H9 (cell line): Measurements from ENCODE around the gene MAGEA6. TPM values are rescaled to one million over a fixed set of nuclear protein-coding genes. Genes with fewer than 3 reads are reported as not detected.

Experiments used
- DNase-seq: peaks from one replicate; pipeline ENCODE4 v3.0.0-alpha.2; 2017
- H2AFZ ChIP-seq: one replicate; pipeline ENCODE4 v1.6.1; 2013; ENCODE audit warnings: mild to moderate bottlenecking, low read length, control low read depth, moderate library complexity
- H2AK5ac ChIP-seq: 2 replicates; pipeline ENCODE4 v1.6.1; 2013; ENCODE audit warnings: low read length, control low read depth, mixed read lengths; ENCODE audit not compliant: insufficient read length
- H2BK120ac ChIP-seq: one replicate; pipeline ENCODE4 v1.6.1; 2013; ENCODE audit warnings: low read depth, mild to moderate bottlenecking, low read length, control low read depth, inconsistent platforms; ENCODE audit not compliant: poor library complexity, severe bottlenecking
- H2BK12ac ChIP-seq: 2 replicates; pipeline ENCODE4 v1.6.1; 2013; ENCODE audit warnings: low read length, control low read depth, mixed read lengths, low read depth; ENCODE audit not compliant: insufficient read length
- H2BK15ac ChIP-seq: 2 replicates; pipeline ENCODE4 v1.6.1; 2013; ENCODE audit warnings: low read depth, low read length, control low read depth
- H2BK20ac ChIP-seq: one replicate; pipeline ENCODE4 v1.6.1; 2013; ENCODE audit warnings: low read depth, mild to moderate bottlenecking, low read length, control low read depth, inconsistent platforms; ENCODE audit not compliant: poor library complexity, severe bottlenecking
- H2BK5ac ChIP-seq: 2 replicates; pipeline ENCODE4 v1.6.1; 2013; ENCODE audit warnings: low read length, control low read depth, mixed read lengths; ENCODE audit not compliant: insufficient read length
- H3K14ac ChIP-seq: 2 replicates; pipeline ENCODE4 v1.6.1; 2013; ENCODE audit warnings: low read length, control low read depth; ENCODE audit not compliant: insufficient read depth
- H3K18ac ChIP-seq: 2 replicates; pipeline ENCODE4 v1.6.1; 2013; ENCODE audit warnings: low read depth, mild to moderate bottlenecking, mixed read lengths, low read length, control low read depth; ENCODE audit not compliant: insufficient read length
- H3K23ac ChIP-seq: 2 replicates; pipeline ENCODE4 v1.6.1; 2013; ENCODE audit warnings: low read length, control low read depth, mixed read lengths, low read depth; ENCODE audit not compliant: insufficient read length
- H3K23me2 ChIP-seq: 2 replicates; pipeline ENCODE4 v1.6.1; 2013; ENCODE audit warnings: low read depth, mild to moderate bottlenecking, mixed read lengths, low read length, control low read depth; ENCODE audit not compliant: insufficient read length, poor library complexity, severe bottlenecking
- H3K27ac ChIP-seq: 2 replicates; pipeline ENCODE4 v1.5.1; 2013; ENCODE audit warnings: low read length, control low read depth, mixed read lengths, low read depth; ENCODE audit not compliant: insufficient read length
- H3K27me3 ChIP-seq: 2 replicates; pipeline ENCODE4 v1.6.1; 2013; ENCODE audit warnings: low read length, control low read depth, inconsistent platforms; ENCODE audit not compliant: insufficient read depth
- H3K4ac ChIP-seq: 2 replicates; pipeline ENCODE4 v1.6.1; 2013; ENCODE audit warnings: low read depth, mild to moderate bottlenecking, control low read depth, inconsistent platforms, low read length, moderate library complexity
- H3K4me1 ChIP-seq: 2 replicates; pipeline ENCODE4 v1.6.1; 2013; ENCODE audit warnings: low read length, control low read depth, inconsistent platforms; ENCODE audit not compliant: insufficient read depth
- H3K4me2 ChIP-seq: 2 replicates; pipeline ENCODE4 v1.6.1; 2013; ENCODE audit warnings: low read length, control low read depth, mixed read lengths; ENCODE audit not compliant: insufficient read length, insufficient read depth
- H3K56ac ChIP-seq: 2 replicates; pipeline ENCODE4 v1.6.1; 2013; ENCODE audit warnings: low read depth, mild to moderate bottlenecking, mixed read lengths, low read length, control low read depth; ENCODE audit not compliant: insufficient read length
- H3K79me1 ChIP-seq: 2 replicates; pipeline ENCODE4 v1.6.1; 2013; ENCODE audit warnings: low read depth, mild to moderate bottlenecking, moderate library complexity, low read length, control low read depth, inconsistent platforms; ENCODE audit not compliant: insufficient read depth, poor library complexity, severe bottlenecking
- H3K79me2 ChIP-seq: 2 replicates; pipeline ENCODE4 v1.6.1; 2013; ENCODE audit warnings: low read length, control low read depth, inconsistent platforms; ENCODE audit not compliant: insufficient read depth
- H3K9ac ChIP-seq: 2 replicates; pipeline ENCODE4 v1.6.1; 2013; ENCODE audit warnings: low read length, control low read depth, mixed read lengths; ENCODE audit not compliant: insufficient read length; ENCODE audit errors: extremely low read depth
- H3K9me3 ChIP-seq: one replicate; pipeline ENCODE4 v1.6.1; 2013; ENCODE audit warnings: low read depth, low read length, inconsistent platforms; ENCODE audit not compliant: control insufficient read depth
- H3T11ph ChIP-seq: one replicate; pipeline ENCODE4 v1.6.1; 2013; ENCODE audit warnings: mild to moderate bottlenecking, low read length, control low read depth, inconsistent platforms
- H4K20me1 ChIP-seq: one replicate; pipeline ENCODE4 v1.6.1; 2013; ENCODE audit not compliant: control insufficient read depth, insufficient read length, insufficient read depth
- H4K5ac ChIP-seq: 2 replicates; pipeline ENCODE4 v1.6.1; 2013; ENCODE audit warnings: low read depth, mild to moderate bottlenecking, mixed read lengths, low read length, control low read depth; ENCODE audit not compliant: insufficient read length
- H4K8ac ChIP-seq: replicated peaks from 2 replicates; pipeline ENCODE4 v1.6.1; 2013; ENCODE audit warnings: low read length, control low read depth, mixed read lengths, low read depth; ENCODE audit not compliant: insufficient read length
- H4K91ac ChIP-seq: 2 replicates; pipeline ENCODE4 v1.6.1; 2013; ENCODE audit warnings: low read depth, mild to moderate bottlenecking, moderate library complexity, mixed read lengths, low read length, control low read depth; ENCODE audit not compliant: insufficient read length
- H3K27ac Mint-ChIP-seq, 3 experiments: 2 replicates in 2 of 3; 3 replicates in 1 of 3; pipeline ENCODE4 v1.8.0; 2020 to 2021; ENCODE audit warnings: mixed read lengths in 3 of 3, mild to moderate bottlenecking in 1 of 3, moderate library complexity in 1 of 3
- H3K27me3 Mint-ChIP-seq: 2 replicates; pipeline ENCODE4 v1.8.0; 2021; ENCODE audit warnings: low read depth, mild to moderate bottlenecking, moderate library complexity, mixed read lengths
- H3K36me3 Mint-ChIP-seq, 3 experiments: 2 replicates in 2 of 3; 3 replicates in 1 of 3; pipeline ENCODE4 v1.8.0; 2020 to 2021; ENCODE audit warnings: low read depth in 3 of 3, mixed read lengths in 3 of 3; ENCODE audit not compliant: insufficient read depth in 1 of 3
- H3K4me1 Mint-ChIP-seq, 2 experiments: 2 replicates each; pipeline ENCODE4 v1.8.0; 2020; ENCODE audit warnings: mixed read lengths in 2 of 2
- H3K4me3 Mint-ChIP-seq, 2 experiments: 2 replicates in 1 of 2; 3 replicates in 1 of 2; pipeline ENCODE4 v1.8.0; 2020 to 2021; ENCODE audit warnings: mild to moderate bottlenecking in 2 of 2, mixed read lengths in 2 of 2, moderate library complexity in 1 of 2
- H3K9me3 Mint-ChIP-seq, 2 experiments: 2 replicates in 1 of 2; 3 replicates in 1 of 2; pipeline ENCODE4 v1.8.0; 2020; ENCODE audit warnings: mild to moderate bottlenecking in 2 of 2, mixed read lengths in 2 of 2, moderate library complexity in 1 of 2
- CTCF ChIP-seq: fragments of 200-600 bp; sonication (generic); conservative IDR thresholded peaks from 3 replicates; pipeline ENCODE4 v1.8.0; 2021; ENCODE audit warnings: antibody characterized with exemption, mild to moderate bottlenecking
- WGBS: extraction: QIAGEN DNeasy Blood & Tissue Kit; methylation state at CpG from one replicate; pipeline ENCODE4 v1.1.7; 2013; ENCODE audit warnings: missing lambda C conversion rate, low lambda C conversion rate, mixed read lengths; ENCODE audit not compliant: insufficient read length; ENCODE audit errors: extremely low coverage; 5-methylcytosine and 5-hydroxymethylcytosine counted together
- total RNA-seq: library from RNA; stranded (reverse); gene quantifications from 2 replicates; pipeline ENCODE4 v1.2.1, GENCODE V29; 2021

MAGEA6 gene
- total RNA-seq, 1 experiment from 2014 or later: not detected

- no CpG with 5 or more reads among the region's 5 CpGs for WGBS
- no peaks in the 10 kb centered on the region for H3K79me2 ChIP-seq
- no peak overlapping the region for H2BK5ac ChIP-seq
- no peaks in the 10 kb centered on the region for H3K4me1 ChIP-seq
- no peak overlapping the region for H4K8ac ChIP-seq
- H4K20me1 ChIP-seq: no peaks in the 10 kb centered on the region
- H3K23ac ChIP-seq: no peak overlapping the region
- no peak overlapping the region for H4K5ac ChIP-seq
- peaks cover 6 to 8% of the 10 kb centered on the region in 2 experiments for H3K4me1 Mint-ChIP-seq
- no peak overlapping the region for H2BK15ac ChIP-seq
- H3K4me3 Mint-ChIP-seq: no peak overlapping the region
- no peak overlapping the region for H3K14ac ChIP-seq
- no peak overlapping the region for H3K27ac ChIP-seq
- H2AK5ac ChIP-seq: no peak overlapping the region
- peaks cover 10% of the 10 kb centered on the region for H3K27me3 Mint-ChIP-seq
- no peak overlapping the region for H3K4me2 ChIP-seq
- H3K4ac ChIP-seq: no peak overlapping the region
- H2BK20ac ChIP-seq: no peak overlapping the region
- H3K23me2 ChIP-seq: no peaks in the 10 kb centered on the region
- peaks cover 71 to 74% of the 10 kb centered on the region in 2 experiments for H3K9me3 Mint-ChIP-seq
- no peak overlapping the region for H4K91ac ChIP-seq
- no peaks in the 10 kb centered on the region for H3K79me1 ChIP-seq
- H3K27me3 ChIP-seq: no peaks in the 10 kb centered on the region
- H2AFZ ChIP-seq: no peak overlapping the region
- no peak overlapping the region for H3K27ac Mint-ChIP-seq
- H3K9ac ChIP-seq: no peak overlapping the region
- no peak overlapping the region for H2BK120ac ChIP-seq
- no peak overlapping the region for H3K18ac ChIP-seq
- DNase-seq: no peak
- no peaks in the 10 kb centered on the region; a peak in 1 of 7 replicates for H3K36me3 Mint-ChIP-seq
- TF ChIP-seq CTCF: no peak
- no peak overlapping the region for H2BK12ac ChIP-seq
- H3K9me3 ChIP-seq: peaks cover 39% of the 10 kb centered on the region
- H3T11ph ChIP-seq: no peak overlapping the region
- H3K56ac ChIP-seq: no peak overlapping the region
These were observed 44.6 kb upstream of the MAGEA6 start for GRCh38 chrX:152814048-152814447.
